NCI-H1105 (cell line): ENCODE results near the gene PCBP3.
"Not testable (repeated sequence)": the region's sequence is repeated elsewhere in the genome, so short reads cannot be mapped to it uniquely, and the experiment has no call there.

ENCODE experiments used
- DNase-seq: peaks from one replicate; lab custom pipeline; 2025; lab: John Stamatoyannopoulos, UW

The PCBP3 gene

DNA sequence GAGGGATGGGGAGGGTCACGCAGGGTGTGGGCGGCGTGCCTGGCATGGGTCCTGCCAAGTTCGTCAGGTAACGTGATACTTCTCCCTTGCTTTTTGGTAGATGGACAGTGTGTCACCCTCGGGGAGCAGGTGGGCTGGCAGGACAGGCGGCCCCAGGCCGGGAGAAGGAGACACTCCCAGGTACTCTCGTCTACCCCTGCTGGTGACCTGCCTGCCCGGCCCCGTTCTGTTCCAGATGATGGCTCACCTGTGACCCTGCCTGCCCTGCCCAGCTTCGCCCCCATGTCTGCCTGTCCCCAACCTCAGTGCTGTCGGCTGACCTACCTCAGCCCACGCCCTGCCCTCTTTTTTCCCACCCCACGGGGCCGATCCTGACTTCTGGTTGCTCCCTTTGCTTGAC is 144.7 kb downstream of the PCBP3 start:
- DNase-seq: no peak

DNA sequence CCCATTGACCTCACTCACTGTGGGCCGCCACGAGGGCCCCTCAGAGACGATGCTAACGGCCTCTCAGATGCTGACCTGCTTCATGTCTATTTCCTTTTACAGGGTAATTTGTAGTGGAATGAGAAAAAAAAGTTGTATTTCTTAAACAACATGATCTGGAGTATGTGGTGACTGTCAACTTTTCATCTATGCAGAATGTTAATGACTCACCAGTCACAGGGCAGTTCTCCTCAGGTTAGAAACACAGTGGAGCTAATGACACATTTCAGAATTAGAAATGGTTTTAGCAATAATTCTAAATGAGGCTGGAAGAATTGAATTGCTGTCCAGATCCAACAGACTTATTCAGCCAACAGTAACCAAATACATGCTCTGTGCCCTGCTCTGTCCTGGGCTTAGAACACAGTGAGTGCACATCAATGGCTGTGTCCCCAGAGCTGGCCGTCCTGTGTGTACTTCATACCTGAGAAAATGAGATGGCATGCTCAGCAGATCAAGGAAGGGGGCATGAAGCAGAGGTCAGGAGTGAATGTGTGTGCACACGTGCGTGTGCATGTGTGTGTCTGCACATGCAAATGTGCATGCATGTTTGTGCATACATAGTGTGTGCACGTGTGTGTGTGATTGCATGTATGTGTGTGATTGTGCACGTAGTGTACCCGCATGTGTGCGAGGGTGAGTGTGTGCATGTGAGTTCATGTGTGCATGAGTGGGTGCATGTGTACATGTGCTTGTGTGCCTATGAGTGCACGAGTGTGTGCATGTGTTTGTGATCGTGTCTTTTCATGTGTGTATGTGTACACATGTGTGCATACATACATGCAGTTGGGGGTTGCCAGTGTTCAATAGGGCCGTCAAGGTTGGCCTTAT is 145.3 kb downstream of the PCBP3 start:
- DNase-seq: no peak

DNA sequence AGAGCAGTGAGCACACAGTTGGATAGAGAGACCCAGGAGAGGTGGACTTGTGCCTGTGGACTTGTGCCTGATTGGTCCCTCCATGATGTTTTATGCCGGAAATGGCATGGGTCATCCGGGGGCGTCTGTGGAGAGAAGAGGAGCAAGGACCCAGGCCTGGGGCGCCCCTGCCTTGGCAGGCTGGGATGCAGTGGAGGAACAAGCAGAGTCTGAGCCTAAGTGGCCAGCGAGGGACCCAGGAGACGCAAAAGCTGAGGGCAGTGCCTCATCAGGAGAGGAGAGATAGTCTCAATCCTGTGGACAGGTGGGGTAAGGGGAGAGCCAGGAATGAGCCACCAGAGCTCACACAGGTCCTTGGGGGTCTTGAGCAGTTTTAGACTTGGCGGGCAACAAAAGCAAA is 146.9 kb downstream of the PCBP3 start:
- DNase-seq: no peak

DNA sequence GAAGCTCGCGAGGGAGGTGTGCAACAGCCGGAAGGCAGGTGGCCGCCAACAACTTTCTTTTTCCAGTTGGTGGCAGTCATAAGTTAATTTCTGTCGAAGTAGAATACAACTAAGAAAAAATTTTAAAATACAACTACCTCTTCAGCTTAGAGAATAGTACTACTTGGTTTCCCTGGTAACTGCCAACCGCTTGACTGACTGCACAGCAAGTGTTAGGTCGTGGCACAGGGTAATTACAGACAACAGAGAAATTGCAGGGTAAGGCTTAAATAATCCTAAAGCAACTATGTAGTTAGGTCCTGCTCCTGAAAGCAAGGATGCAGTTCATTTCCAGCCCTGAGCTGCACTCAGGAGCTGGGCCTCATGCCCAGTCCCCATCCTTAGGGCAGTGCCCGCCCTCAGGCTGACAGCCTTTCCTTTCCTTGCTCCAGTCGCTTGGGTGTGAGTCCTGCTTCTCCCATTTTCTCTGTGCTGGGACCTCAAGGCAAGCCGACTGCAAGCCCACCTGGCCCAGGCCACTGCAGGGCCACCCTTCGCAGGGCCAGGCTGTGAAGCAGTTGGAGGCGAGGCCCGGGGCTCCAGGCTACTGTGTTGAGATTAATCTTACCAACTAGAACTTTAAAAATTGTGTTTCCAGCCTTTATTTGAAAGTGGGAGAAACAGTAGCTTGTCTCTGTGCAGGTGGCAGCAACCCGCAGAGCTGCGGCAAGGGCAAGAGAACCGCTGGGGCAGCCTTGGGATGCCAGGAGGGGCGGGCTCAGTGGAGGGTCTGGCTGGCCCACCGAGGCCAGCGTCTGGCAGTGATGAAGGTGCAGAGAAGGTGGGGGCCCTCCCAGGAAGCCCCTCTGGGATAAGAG is 148.3 kb downstream of the PCBP3 start:
- DNase-seq: no peak

DNA sequence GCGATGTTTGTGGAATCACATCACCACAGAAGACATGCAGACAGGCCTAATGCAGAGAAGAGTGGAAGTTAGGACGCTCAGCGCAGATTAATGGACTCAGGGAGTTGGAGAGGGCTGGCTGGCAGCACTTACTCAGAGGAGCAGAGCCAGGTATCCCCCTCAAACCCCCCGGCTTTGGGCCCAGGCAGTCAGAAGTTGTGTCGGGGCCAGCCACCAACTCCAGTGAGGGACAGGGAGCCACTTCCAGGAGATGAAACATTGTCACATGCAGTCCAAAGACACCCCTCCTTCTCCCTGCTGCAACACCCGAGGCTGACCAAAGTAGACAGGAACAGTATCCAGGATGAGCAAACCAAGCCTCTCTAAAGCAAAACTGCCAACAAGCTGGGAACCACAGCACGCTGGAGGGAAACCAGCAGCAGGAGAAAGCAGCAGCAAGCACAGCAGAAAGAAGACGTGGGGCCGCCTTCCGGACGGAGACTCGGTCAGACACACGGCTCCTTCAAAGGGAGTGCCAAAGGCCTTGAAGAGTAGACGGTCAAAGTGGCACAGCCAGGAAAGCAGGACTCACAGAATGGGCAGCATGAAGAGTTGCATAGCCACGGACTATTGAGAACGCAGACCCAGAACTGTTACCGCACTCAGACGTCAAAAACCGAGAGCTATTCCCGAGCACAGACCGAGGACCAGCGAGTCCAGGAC is 149.3 kb downstream of the PCBP3 start:
- DNase-seq: no peak

DNA sequence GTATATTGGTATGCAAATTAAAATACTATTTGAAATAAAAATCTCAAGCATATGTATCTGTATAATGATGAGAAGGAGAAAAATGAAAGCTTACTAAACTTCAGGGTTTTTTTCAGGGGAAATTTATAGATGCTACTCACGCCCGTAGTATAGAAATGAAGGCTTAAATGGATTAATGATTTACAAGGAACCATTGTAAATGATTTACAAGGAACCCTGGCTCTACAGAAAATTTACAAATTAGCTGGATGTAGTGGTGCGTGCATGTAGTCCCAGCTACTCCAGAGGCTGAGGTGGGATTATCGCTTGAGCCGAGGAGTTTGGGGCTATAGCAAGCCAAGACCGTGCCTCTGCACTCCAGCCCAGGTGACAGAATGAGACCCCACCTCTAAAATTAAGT is 150.5 kb downstream of the PCBP3 start:
- no peak for DNase-seq

DNA sequence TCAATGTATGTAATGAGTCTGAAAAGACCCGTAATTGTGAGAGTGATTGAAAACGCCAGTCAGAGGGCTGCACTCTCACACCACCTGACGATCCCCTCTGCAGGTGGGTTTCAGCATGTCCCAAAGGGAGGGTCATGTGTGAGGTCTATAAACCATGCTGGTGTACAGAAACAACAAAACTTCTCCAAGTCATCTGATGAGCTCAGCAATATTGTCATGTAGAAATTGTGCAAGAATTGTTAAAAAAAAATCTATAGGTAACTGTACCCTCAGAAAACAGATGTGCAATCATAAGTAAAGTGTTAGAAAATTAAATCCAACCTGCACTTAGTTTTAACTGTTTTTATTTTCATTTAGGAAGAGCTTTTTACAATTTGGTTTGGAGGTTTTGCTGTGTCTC is 152.5 kb downstream of the PCBP3 start:
- DNase-seq: no peak

DNA sequence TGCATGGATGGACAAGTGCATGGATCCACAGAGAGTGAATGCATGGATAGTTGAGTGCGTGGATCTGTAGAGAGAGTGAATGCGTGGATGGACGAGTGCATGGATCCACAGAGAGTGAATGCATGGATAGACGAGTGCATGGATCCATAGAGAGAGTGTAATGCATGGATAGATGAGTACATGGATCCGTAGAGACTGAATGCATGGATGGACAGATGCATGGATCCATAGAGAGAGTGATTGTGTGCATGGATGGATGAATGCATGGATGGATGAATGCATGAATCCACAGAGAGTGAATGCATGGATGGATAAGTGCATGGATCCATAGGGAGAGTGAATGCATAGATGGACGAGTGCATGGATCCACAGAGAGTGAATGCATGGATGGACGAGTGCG is 153.8 kb downstream of the PCBP3 start:
- DNase-seq: no peak

DNA sequence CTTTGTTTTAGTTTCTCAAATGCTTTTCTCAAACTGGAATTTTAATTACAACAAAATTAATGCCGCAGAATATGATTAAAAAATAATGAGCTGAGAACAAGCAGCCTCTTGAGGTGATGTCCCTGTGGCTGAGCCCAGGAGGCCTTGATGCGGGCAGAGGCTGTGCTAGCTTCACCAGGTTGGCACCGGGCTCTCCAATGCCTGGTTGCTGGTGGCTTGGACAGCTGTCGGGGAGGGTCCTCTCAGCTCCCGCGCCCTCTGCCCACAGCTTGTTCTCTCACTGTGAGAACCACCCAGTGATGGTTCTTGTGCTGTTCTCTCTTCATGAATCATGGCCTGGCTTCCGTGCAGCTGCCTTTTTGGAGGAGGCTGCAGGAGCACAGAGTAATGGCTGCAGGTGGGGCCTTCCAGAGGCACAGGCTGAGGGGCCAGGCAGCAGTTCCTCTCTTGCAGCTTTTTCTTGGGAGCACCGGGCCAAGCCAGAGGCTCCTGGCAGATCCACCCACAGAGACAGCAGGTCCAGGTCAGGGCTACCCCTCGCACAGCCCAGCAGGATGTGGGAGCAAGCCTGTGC is 156.3 kb downstream of the PCBP3 start:
- DNase-seq: no peak

DNA sequence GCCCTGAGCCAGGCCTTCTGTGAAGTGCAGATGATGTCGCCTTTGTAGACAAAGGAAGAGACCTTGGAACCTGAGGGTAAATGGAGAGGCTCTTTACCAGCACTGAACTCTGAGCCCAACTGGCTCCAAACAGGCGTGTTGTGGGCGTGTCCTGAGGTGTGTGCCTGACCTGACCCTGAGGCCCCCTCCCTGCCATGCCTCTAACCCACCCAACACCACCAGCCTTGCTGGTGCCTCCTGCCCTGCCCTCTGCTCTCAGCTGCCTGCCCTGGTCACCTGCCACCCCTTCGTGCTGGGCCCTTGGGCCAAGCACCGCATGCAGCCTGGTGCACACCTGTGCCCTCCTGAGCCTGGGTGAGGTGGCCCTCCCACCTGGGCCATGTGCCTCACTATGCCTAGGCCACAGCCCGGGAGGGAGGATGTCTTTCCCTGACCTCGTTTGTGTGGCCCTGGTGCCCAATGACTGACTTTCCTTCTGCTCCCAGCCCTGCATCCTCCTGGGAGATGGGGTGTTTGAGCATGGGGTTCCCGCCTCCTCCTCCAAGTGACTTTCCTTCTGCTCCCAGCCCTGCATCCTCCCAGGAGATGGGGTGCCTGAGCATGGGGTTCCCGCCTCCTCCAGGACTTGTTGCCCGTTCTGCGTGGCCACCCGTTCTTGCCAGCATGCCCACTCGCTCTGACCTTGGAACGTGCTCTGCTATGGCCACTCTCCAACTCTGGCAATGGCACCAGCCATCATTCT is 157.0 kb downstream of the PCBP3 start:
- no peak for DNase-seq

DNA sequence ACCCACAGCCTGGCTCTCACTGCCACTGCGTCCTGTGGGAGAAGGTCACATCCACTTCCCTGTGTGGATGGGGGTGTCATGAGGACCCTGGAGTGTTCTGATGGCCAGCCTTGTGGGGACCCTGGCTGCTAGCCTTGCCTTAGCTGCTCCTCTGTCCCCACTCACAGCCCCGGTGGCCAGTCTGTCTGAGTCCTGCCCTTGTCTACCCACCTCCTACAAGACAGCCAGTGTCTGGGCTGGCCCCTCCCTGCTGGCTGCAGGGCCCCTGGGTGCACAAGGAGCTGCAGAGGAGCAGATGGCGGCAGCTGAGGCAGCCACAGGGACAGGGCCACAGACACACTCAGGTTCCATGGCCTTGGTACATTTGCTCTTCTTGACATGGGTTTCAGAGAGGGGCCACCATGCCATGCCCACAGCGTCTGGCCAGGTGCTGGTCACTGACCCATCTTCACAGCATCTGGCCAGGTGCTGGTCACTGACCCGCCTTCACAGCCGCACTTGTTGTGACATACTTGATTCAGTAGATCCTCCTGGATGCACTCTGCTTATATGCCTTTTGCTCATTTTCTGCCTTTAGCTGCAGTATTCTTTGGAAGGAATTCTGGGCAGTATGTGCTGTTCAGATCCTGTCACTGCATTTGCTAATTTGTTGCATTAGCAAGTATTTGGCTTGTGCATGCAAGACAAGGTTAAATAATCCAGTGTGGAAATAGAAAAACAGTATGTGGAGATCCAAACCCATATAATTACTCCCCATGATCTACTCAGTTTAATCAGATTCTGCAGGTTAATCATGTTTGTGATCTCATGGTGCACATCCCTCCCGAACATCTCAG is 157.8 kb downstream of the PCBP3 start:
- no peak for DNase-seq

DNA sequence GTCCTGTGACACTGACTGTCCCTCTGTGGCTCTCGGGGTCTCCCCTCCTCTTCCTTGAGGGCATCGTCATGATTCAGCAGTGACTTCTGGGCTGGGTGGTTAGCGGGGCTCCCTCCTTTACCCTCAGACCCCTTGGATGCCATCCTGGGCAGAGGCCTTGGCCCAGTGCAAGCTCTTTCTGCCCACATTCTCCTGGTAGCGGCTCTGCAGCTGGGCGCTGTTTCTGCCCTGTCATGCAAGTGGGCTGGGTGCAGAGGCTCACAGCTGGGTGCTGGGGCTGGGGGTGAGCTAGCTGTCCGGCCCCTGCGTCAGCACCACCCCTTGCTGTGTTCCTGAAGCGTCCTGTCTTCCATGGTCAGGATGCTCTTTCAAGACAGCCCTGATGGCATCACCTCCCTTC is 158.5 kb downstream of the PCBP3 start:
- DNase-seq: no peak

DNA sequence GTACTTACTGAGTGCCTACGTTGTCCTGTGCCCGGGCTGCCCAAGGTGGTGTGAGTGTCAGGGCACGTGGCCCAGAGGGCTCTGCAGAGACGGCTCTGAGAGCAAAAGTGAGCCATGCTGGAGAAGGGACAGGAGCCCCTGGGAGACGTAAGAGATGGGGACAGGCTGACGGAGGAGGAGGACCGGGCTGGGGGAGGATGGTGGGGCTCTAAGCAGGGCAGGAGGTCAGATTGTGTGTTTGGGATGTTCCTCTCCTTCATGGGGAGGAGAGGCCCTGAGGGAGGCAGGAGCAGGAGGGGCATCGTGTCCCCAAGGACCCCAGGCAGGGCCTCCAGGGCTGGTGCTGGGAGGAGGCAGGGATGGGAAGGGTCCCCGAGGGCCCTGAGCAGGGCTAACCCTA is 158.9 kb downstream of the PCBP3 start:
- DNase-seq: no peak

DNA sequence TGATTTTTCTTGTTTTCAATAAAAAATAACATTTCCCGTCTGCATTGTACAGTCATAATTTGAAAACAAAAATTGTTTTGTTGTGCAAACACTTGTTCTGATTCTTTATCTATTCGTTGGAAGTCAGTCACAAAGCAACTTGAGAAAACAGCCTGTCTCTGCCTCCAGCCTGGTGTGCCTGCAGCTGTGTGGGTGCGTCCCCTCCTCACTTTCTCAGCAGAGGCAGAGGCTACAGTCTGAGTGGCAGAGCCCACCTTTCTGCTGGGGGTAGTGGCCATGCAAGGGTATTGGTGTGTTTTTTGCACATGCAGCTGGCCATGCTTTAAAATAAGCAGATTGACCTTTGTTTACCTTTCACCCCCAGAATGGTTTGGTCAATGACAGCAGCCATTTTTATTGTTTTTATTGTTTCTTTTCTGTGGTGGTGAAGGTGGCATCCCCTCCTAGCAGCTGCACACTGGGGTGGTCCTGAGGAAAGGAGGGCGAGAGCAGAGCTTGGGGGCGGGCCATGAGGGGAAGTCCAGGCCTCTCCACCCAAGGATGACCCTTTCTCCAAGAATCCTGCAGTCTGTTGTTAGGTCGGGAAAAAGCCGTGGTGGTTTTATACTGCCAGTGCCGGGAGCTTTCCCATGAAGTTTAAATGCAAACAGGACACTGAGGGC is 159.6 kb downstream of the PCBP3 start:
- DNase-seq: no peak

DNA sequence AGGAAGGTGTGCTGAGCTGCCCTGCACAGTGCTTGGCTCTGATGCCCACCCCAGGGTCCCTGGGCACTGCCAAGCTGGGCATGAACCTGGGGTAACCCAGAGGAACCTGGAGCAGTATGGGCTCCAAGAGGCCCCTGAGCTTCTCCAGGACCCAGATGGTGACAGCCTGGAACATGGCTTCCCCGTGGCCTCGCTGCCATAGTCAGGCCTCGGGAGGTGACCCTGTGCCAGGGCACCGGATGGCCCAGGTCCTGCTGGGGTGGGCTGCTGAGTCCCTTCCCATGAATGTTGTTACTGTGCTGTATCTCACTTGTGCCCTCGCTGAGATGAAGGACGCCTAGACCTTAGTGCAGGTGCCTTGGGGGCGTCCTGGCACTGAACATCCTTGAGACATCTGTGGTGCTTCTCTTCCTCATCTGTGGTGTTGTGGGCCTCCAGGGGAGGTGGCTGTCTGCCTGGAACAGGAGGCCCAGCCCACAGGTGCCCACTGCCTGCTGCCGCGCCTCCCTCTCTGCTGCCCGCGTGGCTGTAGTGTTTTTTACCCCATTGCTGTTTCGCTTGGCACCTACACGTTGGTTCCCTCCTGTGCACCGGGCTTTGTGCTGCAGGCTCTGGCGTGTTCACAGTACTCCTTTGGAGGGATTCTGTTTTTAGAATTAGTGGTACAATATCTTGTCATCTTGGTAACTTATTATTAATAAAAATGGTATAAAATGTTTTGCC is 160.3 kb downstream of the PCBP3 start:
- no peak for DNase-seq

DNA sequence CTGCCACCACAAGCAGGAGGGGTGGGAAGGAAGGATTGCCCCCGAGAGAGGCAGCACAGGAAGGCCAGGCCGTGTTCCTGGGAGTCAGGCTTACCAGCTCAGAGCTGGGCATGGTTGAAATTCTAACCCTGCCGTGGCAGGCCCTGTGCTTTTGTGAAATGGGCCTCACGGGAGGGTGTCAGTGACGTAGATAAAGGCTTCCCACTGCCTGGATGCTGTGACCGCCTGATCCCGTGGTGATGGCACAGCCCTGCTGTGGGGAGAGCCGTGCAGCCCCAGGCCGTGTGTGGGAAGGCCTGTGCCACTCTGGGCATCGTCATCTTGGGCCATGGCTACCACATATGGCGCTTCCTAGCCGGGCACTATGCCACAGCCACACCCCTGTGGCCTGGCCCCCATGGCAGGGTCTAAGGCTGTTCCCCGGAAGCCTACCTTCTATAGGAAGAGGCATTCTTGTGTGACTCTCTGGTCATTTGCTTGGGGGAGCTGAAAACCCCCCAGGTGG is 161.3 kb downstream of the PCBP3 start:
- no peak for DNase-seq

DNA sequence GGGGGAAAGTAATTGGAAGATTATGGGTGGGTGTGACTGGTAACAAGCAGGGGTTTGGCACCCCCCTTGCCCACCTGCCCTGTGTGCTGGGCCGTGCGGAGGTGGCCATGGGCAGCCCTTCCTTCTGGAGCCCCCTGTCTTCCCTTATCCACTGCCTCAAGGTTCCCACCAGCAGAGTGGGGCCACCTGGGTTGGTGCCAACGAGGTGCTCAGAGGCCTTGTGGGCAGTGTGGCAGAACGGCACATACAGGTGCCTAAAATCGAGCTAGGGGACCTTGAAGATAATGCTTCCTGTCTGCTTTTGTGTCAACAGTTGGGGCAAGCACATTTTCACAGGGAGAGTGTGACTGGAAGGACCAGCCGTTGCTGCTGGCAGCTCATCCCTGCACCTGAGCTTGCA is 161.8 kb downstream of the PCBP3 start:
- no peak for DNase-seq

DNA sequence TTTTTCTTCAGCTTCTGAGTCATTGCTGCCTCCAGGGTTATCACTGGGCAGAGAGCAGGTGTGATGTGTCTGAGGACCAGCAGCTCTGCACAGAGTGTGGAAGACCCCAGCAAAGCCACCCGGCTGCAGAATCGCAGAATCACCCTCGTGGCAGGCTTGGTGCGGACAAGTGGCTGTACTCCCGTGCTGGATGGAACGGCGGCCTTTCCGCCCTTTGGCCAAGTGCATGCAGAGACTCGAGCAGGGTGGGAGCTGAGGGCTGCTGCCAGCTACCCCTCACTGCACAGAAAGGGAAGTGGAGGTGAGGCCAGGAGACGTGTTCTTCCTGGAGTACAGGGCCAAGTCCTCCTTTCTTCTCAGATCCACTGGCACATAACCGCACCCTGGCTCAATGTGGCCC is 162.5 kb downstream of the PCBP3 start:
- no peak for DNase-seq

DNA sequence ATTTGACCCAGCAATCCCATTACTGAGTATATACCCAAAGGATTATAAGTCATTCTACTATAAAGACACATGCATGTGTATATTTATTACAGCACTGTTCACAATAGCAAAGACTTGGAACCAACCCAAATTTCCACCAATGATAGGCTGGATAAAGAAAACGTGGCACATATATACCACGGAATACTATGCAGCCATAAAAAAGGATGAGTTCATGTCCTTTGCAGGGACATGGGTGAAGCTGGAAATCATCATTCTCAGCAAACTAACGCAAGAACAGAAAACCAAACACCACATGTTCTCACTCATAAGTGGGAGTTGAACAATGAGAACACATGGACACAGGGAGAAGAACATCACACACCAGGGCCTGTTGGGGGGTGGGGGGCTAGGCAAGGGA is 165.1 kb downstream of the PCBP3 start:
- not testable (repeated sequence) for DNase-seq
